HG02623 (cell line): Measurements from ENCODE around the gene MINDY4.

Experiments
- ATAC-seq: cut with Tn5 transposase; IDR thresholded peaks from one replicate; pipeline ENCODE4 v1.9.1; 2021; ENCODE audit warnings: moderate library complexity; ENCODE audit not compliant: unreplicated experiment

The MINDY4 gene

GRCh38 chr7:30912021-30912730 lies 141.0 kb downstream of the MINDY4 start:
- no peak for ATAC-seq

GRCh38 chr7:30912731-30912985 lies 141.4 kb downstream of the MINDY4 start:
- ATAC-seq = no peak

GRCh38 chr7:30912986-30913811 lies 142.0 kb downstream of the MINDY4 start:
- ATAC-seq = no peak

- no peak for ATAC-seq
Measured at GRCh38 chr7:30913821-30914515, 142.8 kb downstream of the MINDY4 start.

- no peak for ATAC-seq
Measured at GRCh38 chr7:30914596-30914995, 143.4 kb downstream of the MINDY4 start.

GRCh38 chr7:30915005-30915601 lies 143.9 kb downstream of the MINDY4 start:
- no peak for ATAC-seq

- ATAC-seq = no peak
Measured at GRCh38 chr7:30915751-30916150, 144.5 kb downstream of the MINDY4 start.

- ATAC-seq = no peak
Measured at GRCh38 chr7:30916255-30916654, 145.0 kb downstream of the MINDY4 start.

- no peak for ATAC-seq
Measured at GRCh38 chr7:30916767-30917166, 145.6 kb downstream of the MINDY4 start.

- ATAC-seq = no peak
Measured at GRCh38 chr7:30917216-30917893, 146.1 kb downstream of the MINDY4 start.

GRCh38 chr7:30918676-30919075 lies 147.5 kb downstream of the MINDY4 start:
- no peak for ATAC-seq

- no peak for ATAC-seq
Measured at GRCh38 chr7:30920021-30920583, 148.9 kb downstream of the MINDY4 start.

- ATAC-seq = no peak
Measured at GRCh38 chr7:30920584-30921539, 149.6 kb downstream of the MINDY4 start.

GRCh38 chr7:30921540-30922401 lies 150.6 kb downstream of the MINDY4 start:
- ATAC-seq = no peak

GRCh38 chr7:30922596-30922995 lies 151.4 kb downstream of the MINDY4 start:
- no peak for ATAC-seq

GRCh38 chr7:30923009-30923773 lies 152.0 kb downstream of the MINDY4 start:
- no peak for ATAC-seq

GRCh38 chr7:30923774-30924413 lies 152.7 kb downstream of the MINDY4 start:
- ATAC-seq = no peak
